GM12878 (cell line): Measurements from ENCODE around the gene KLF11. TPM values are rescaled to one million over a fixed set of nuclear protein-coding genes. Genes with fewer than 3 reads are reported as not detected.

ENCODE experiments used
- ATAC-seq: fragments of 200-7000 bp; cut with Tn5 transposase; 3 replicates; pipeline ENCODE4 v1.9.1; 2020; ENCODE audit warnings: mild to moderate bottlenecking, moderate library complexity
- BruUV-seq: library from RNA; stranded (reverse); fragments of 400-500 nt; replicated peaks from 2 replicates; lab custom pipeline; 2021; lab: Mats Ljungman, UMichigan
- CTCF ChIA-PET: fragments of 300-600 bp; sonication (Branson Sonifier 250); formaldehyde crosslinking; extraction: SDS; loops from one replicate; lab custom pipeline; 2021; ENCODE audit warnings: inconsistent platforms; lab: Yijun Ruan, JAX
- POLR2A ChIA-PET: fragments of 350-600 bp; formaldehyde crosslinking; extraction: SDS; loops from one replicate; lab custom pipeline; 2021; ENCODE audit warnings: inconsistent platforms; lab: Charles Lee
- RAD21 ChIA-PET: fragments of 300-600 bp; sonication (Branson Sonifier 250); formaldehyde crosslinking; loops from one replicate; lab custom pipeline; 2023; ENCODE audit warnings: antibody characterized with exemption; ENCODE audit not compliant: unreplicated experiment; lab: Charles Lee
- SMC1A ChIA-PET: fragments of 300-600 bp; sonication (Branson Sonifier 250); formaldehyde crosslinking; loops from one replicate; lab custom pipeline; 2023; ENCODE audit not compliant: unreplicated experiment, uncharacterized antibody; lab: Charles Lee
- DNase-seq: peaks from one replicate; pipeline ENCODE4 v3.0.0-alpha.2; 2011; ENCODE audit warnings: low read depth, low spot score
- FAIRE-seq: peaks from 3 replicates; lab custom pipeline; 2011; peaks lifted over from hg19 to GRCh38; lab: Jason Lieb, UNC
- H2AFZ ChIP-seq: 2 replicates; pipeline ENCODE4 v1.6.0; 2011; ENCODE audit warnings: low read depth, low read length, control low read depth; ENCODE audit not compliant: control insufficient read depth
- H3K27ac ChIP-seq: 2 replicates; pipeline ENCODE4 v1.5.1; 2011; ENCODE audit warnings: control low read depth; ENCODE audit not compliant: control insufficient read depth, insufficient read depth
- H3K27me3 ChIP-seq, 2 experiments: replicated peaks in 1 of 2; 2 replicates each; pipeline versions ENCODE4 v1.6.0 to v1.6.1; 2011; ENCODE audit warnings: low read length in 1 of 2; ENCODE audit not compliant: control insufficient read depth in 2 of 2, insufficient read depth in 2 of 2
- H3K36me3 ChIP-seq, 2 experiments: 2 replicates each; pipeline ENCODE4 v1.5.1; 2011; ENCODE audit warnings: low read length in 1 of 2; ENCODE audit not compliant: control insufficient read depth in 2 of 2, insufficient read depth in 2 of 2
- H3K4me1 ChIP-seq: 2 replicates; pipeline ENCODE4 v1.6.1; 2011; ENCODE audit warnings: mild to moderate bottlenecking, low read length, moderate library complexity, mixed read lengths; ENCODE audit not compliant: control insufficient read depth, insufficient read depth
- H3K4me2 ChIP-seq: 2 replicates; pipeline ENCODE4 v1.6.0; 2011; ENCODE audit warnings: control low read depth; ENCODE audit not compliant: control insufficient read depth, insufficient read depth
- H3K4me3 ChIP-seq: fragments of 200-600 bp; sonication (generic); 2 replicates; pipeline ENCODE4 v1.5.1; 2016
- H3K79me2 ChIP-seq: 2 replicates; pipeline ENCODE4 v1.6.0; 2011; ENCODE audit warnings: low read length; ENCODE audit not compliant: control insufficient read depth, insufficient read depth
- H3K9ac ChIP-seq: 2 replicates; pipeline ENCODE4 v1.8.0; 2011; ENCODE audit warnings: low read length, control low read depth, mixed read lengths; ENCODE audit not compliant: control insufficient read depth, insufficient read depth
- H3K9me3 ChIP-seq: replicated peaks from 3 replicates; pipeline ENCODE4 v1.5.1; 2011; ENCODE audit warnings: mild to moderate bottlenecking, low read length; ENCODE audit not compliant: control insufficient read depth, insufficient read depth
- H4K20me1 ChIP-seq: 2 replicates; pipeline ENCODE4 v1.6.0; 2011; ENCODE audit not compliant: control insufficient read depth, insufficient read depth
- CBX5 ChIP-seq: sonication (generic); IDR thresholded peaks from 2 replicates; pipeline ENCODE4 v1.6.1; 2016; ENCODE audit warnings: low read depth, moderate library complexity, mild to moderate bottlenecking, inconsistent platforms
- CEBPB ChIP-seq, 2 experiments: fragments of 150-350 bp in 1 of 2; IDR thresholded peaks; 2 replicates each; pipeline ENCODE4 v1.6.1; 2012 to 2014; ENCODE audit warnings: low read depth in 2 of 2, low read length in 2 of 2, borderline replicate concordance in 1 of 2, inconsistent platforms in 1 of 2
- CHD1 ChIP-seq: IDR thresholded peaks from 2 replicates; pipeline ENCODE4 v1.6.1; 2012; ENCODE audit warnings: low read depth, low read length, improper control_type of control experiment
- GABPA ChIP-seq: IDR thresholded peaks from 2 replicates; pipeline ENCODE4 v1.6.1; 2014; ENCODE audit warnings: antibody characterized with exemption, low read depth, mild to moderate bottlenecking, inconsistent platforms
- PML ChIP-seq: IDR thresholded peaks from 2 replicates; pipeline ENCODE4 v1.6.1; 2012; ENCODE audit warnings: low read length, inconsistent platforms
- POLR2A ChIP-seq: IDR thresholded peaks from 2 replicates; pipeline ENCODE4 v1.6.1; 2011; ENCODE audit warnings: low read depth, mild to moderate bottlenecking, low read length
- RAD21 ChIP-seq: IDR thresholded peaks from 2 replicates; pipeline ENCODE4 v1.6.1; 2011; ENCODE audit warnings: mild to moderate bottlenecking, low read depth, low read length, moderate library complexity; ENCODE audit not compliant: insufficient read depth
- RBBP5 ChIP-seq: fragments of 200-600 bp; sonication (generic); conservative IDR thresholded peaks from 2 replicates; pipeline ENCODE4 v1.6.1; 2016
- SMC3 ChIP-seq: IDR thresholded peaks from 2 replicates; pipeline ENCODE4 v1.6.1; 2011; ENCODE audit warnings: low read length, improper control_type of control experiment, borderline replicate concordance
- SUZ12 ChIP-seq: fragments of 200-600 bp; sonication (generic); IDR thresholded peaks from one replicate; pipeline ENCODE4 v1.6.1; 2018; ENCODE audit warnings: antibody characterized with exemption, mild to moderate bottlenecking; ENCODE audit not compliant: unreplicated experiment
- YBX1 ChIP-seq: fragments of 450-650 bp; IDR thresholded peaks from 2 replicates; pipeline ENCODE4 v1.6.1; 2016; ENCODE audit warnings: antibody characterized with exemption
- WGBS: methylation state at CpG from one replicate; pipeline ENCODE4 v1.1.6; 2016; ENCODE audit warnings: low lambda C conversion rate; ENCODE audit not compliant: insufficient replicate concordance, insufficient coverage; ENCODE audit errors: missing lambda C conversion rate; 5-methylcytosine and 5-hydroxymethylcytosine counted together
- in situ Hi-C: fragments of 300-500 bp; cut with MboI; formaldehyde crosslinking; loops from 9 replicates; pipeline ENCODE4 v1.14.3; 2018; ENCODE audit warnings: mixed read lengths
- intact Hi-C: fragments of 100-400 bp; cut with micrococcal nuclease; formaldehyde crosslinking; loops from one replicate; pipeline ENCODE4 v1.14.2; 2022; ENCODE audit not compliant: unreplicated experiment
- polyA plus RNA-seq, 11 experiments: library from polyadenylated mRNA; depleted of rRNA in 4 of 11; unstranded in 6 of 11; stranded (reverse) in 5 of 11; fragments of >200 nt; fragmentation: Nextera tagmentation in 4 of 11; fragmentation: Illumina TruSeq in 1 of 11; extraction: Ambion mirVana in 4 of 11; extraction: Trizol in 1 of 11; gene quantifications; 1 replicate in 1 of 11; 2 replicates in 10 of 11; pipeline versions ENCODE4 v1.2.1 to v1.2.3, GENCODE V29; 2011 to 2016; ENCODE audit warnings: inconsistent platforms in 2 of 11, missing spikeins in 2 of 11, low read depth in 1 of 11
- total RNA-seq, 4 experiments: library from RNA; depleted of rRNA in 3 of 4; stranded (reverse); fragments of >200 nt in 3 of 4; fragmentation: Illumina TruSeq in 1 of 4; extraction: Trizol in 1 of 4; gene quantifications; 2 replicates each; pipeline versions ENCODE4 v1.2.1 to v1.2.3, GENCODE V29; 2013 to 2021
- TF ChIP-seq, protein P1 (sequence below): IDR thresholded peaks from 2 replicates; pipeline ENCODE4 v1.6.1; 2011; ENCODE audit warnings: low read depth, low read length, improper control_type of control experiment, borderline replicate concordance
- TF ChIP-seq, protein P2 (sequence below): fragments of 450-650 bp; IDR thresholded peaks from 2 replicates; pipeline ENCODE4 v1.6.1; 2016; ENCODE audit warnings: mild to moderate bottlenecking, moderate library complexity, borderline replicate concordance

Gene KLF11
- total and polyA plus RNA-seq, 10 of the 15 experiments (the other 5 are each of a cell fraction or from before 2014, with no cell fraction given): 0.03 to 0.54 (median 0.14) TPM; not detected in 1

DNA sequence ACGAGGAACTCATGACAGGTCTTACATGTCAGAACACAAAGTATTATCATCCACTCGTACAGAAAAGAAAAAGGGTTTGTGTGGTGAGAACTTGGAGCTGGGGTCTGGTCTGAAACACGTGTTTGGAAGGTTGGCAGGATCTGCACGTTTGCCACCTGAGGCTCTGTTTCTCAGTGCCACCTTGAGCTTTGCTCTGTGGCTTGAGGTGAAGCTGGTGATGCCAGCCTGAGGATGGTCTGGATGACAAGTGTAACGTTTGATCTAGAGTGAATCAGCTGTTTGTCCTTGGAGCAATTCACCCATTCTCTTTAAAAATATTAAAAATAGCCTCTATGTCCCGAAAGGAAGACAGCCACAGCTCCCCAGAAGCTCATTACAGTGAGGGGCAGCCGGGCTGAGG, 45.4 kb upstream of the KLF11 start:
- SMC1A ChIA-PET: interaction anchor here (0.6 kb wide), 1 partner anchor 83 kb away, joined by 3 read pairs; no protein-coding TSS in a partner anchor
- no TSS peak for BruUV-seq

More for the DNA sequence above, 45.4 kb upstream of the KLF11 start:
- DNase-seq (no peak), FAIRE-seq (no peak), ATAC-seq (no peak)
- H2AFZ ChIP-seq: no peak overlapping the region
- H3K36me3 ChIP-seq: no peaks in the 10 kb centered on the region
- H3K9me3 ChIP-seq: no peaks in the 10 kb centered on the region
- POLR2A ChIA-PET: no interaction called here
- no peaks in the 10 kb centered on the region for H3K27me3 ChIP-seq
- TF ChIP-seq, protein P1, sequence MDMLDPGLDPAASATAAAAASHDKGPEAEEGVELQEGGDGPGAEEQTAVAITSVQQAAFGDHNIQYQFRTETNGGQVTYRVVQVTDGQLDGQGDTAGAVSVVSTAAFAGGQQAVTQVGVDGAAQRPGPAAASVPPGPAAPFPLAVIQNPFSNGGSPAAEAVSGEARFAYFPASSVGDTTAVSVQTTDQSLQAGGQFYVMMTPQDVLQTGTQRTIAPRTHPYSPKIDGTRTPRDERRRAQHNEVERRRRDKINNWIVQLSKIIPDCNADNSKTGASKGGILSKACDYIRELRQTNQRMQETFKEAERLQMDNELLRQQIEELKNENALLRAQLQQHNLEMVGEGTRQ: no peak
- TF ChIP-seq YBX1: no peak
- no peak for TF ChIP-seq POLR2A
- TF ChIP-seq, protein P2, sequence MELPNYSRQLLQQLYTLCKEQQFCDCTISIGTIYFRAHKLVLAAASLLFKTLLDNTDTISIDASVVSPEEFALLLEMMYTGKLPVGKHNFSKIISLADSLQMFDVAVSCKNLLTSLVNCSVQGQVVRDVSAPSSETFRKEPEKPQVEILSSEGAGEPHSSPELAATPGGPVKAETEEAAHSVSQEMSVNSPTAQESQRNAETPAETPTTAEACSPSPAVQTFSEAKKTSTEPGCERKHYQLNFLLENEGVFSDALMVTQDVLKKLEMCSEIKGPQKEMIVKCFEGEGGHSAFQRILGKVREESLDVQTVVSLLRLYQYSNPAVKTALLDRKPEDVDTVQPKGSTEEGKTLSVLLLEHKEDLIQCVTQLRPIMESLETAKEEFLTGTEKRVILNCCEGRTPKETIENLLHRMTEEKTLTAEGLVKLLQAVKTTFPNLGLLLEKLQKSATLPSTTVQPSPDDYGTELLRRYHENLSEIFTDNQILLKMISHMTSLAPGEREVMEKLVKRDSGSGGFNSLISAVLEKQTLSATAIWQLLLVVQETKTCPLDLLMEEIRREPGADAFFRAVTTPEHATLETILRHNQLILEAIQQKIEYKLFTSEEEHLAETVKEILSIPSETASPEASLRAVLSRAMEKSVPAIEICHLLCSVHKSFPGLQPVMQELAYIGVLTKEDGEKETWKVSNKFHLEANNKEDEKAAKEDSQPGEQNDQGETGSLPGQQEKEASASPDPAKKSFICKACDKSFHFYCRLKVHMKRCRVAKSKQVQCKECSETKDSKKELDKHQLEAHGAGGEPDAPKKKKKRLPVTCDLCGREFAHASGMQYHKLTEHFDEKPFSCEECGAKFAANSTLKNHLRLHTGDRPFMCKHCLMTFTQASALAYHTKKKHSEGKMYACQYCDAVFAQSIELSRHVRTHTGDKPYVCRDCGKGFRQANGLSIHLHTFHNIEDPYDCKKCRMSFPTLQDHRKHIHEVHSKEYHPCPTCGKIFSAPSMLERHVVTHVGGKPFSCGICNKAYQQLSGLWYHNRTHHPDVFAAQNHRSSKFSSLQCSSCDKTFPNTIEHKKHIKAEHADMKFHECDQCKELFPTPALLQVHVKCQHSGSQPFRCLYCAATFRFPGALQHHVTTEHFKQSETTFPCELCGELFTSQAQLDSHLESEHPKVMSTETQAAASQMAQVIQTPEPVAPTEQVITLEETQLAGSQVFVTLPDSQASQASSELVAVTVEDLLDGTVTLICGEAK: no peak
- no peak for TF ChIP-seq SMC3
- TF ChIP-seq SUZ12: no peak
- TF ChIP-seq GABPA: no peak
- TF ChIP-seq PML: no peak
- no peak for TF ChIP-seq CHD1
- TF ChIP-seq CEBPB (IDR thresholded peaks at IDR 0.05; ENCODE audit: borderline replicate concordance in 1 of 2, low read depth in 2 of 2, low read length in 2 of 2): no peak
- no peak for TF ChIP-seq CBX5
- no peak for TF ChIP-seq RAD21
- TF ChIP-seq RBBP5: no peak
- H3K27ac ChIP-seq: no peak overlapping the region
- no peak overlapping the region for H3K9ac ChIP-seq
- no peaks in the 10 kb centered on the region for H4K20me1 ChIP-seq
- WGBS: 47% methylated on average over 7 of the region's 7 CpGs
- in situ Hi-C loops: no loop called here
- H3K4me1 ChIP-seq: no peaks in the 10 kb centered on the region
- intact Hi-C loops: no loop called here
- CTCF ChIA-PET: interaction anchor here (0.9 to 6.4 kb wide), 2 partner anchors 13 to 437 kb away, joined by 3 to 55 read pairs; no protein-coding TSS in a partner anchor
- no peaks in the 10 kb centered on the region for H3K79me2 ChIP-seq
- RAD21 ChIA-PET: interaction anchor here (2.3 kb wide), 1 partner anchor 13 kb away, joined by 8 read pairs; no protein-coding TSS in a partner anchor
- no peak overlapping the region for H3K4me3 ChIP-seq
- no peak overlapping the region for H3K4me2 ChIP-seq
